CD4-positive, alpha-beta T cell (primary cell): Measurements from ENCODE around the gene AKT1. TPM values are rescaled to one million over a fixed set of nuclear protein-coding genes. Genes with fewer than 3 reads are reported as not detected.

ENCODE experiments used
- ATAC-seq: fragments of 200-7000 bp; cut with Tn5 transposase; one replicate; pipeline ENCODE4 v1.10.0; 2022; ENCODE audit warnings: mild to moderate bottlenecking; ENCODE audit not compliant: poor library complexity
- CTCF ChIA-PET: fragments of 350-600 bp; sonication (Branson Sonifier 250); formaldehyde crosslinking; loops from one replicate; lab custom pipeline; 2021; ENCODE audit warnings: antibody characterized with exemption, inconsistent platforms; lab: Charles Lee
- POLR2A ChIA-PET: fragments of 350-600 bp; sonication (Branson Sonifier 250); formaldehyde crosslinking; loops from one replicate; lab custom pipeline; 2021; ENCODE audit warnings: antibody characterized with exemption, inconsistent platforms; lab: Charles Lee
- DNase-seq, 14 experiments: peaks; one replicate each; pipeline ENCODE4 v3.0.0-alpha.2; 2013 to 2020; ENCODE audit warnings: mixed read lengths in 2 of 14
- H3K27ac ChIP-seq, 2 donors: one replicate each; pipeline versions ENCODE4 v1.5.1 to v1.7.0; 2013; ENCODE audit warnings: low read length in 2 of 2, low read depth in 1 of 2, mild to moderate bottlenecking in 1 of 2
- H3K27me3 ChIP-seq, 2 experiments: 1 replicate in 1 of 2; 2 replicates in 1 of 2; pipeline versions ENCODE4 v1.6.1 to v1.7.0; 2013; ENCODE audit warnings: low read length in 2 of 2, control low read depth in 1 of 2, mild to moderate bottlenecking in 1 of 2, moderate library complexity in 1 of 2; ENCODE audit not compliant: insufficient read depth in 2 of 2, control insufficient read depth in 1 of 2
- H3K36me3 ChIP-seq: one replicate; pipeline ENCODE4 v1.6.1; 2013; ENCODE audit warnings: low read length, control low read depth; ENCODE audit not compliant: insufficient read depth
- H3K4me1 ChIP-seq: one replicate; pipeline ENCODE4 v1.6.1; 2013; ENCODE audit warnings: low read length, control low read depth; ENCODE audit not compliant: insufficient read depth
- H3K4me3 ChIP-seq: one replicate; pipeline ENCODE4 v1.5.1; 2013; ENCODE audit warnings: mild to moderate bottlenecking, low read length, moderate library complexity
- H3K9me3 ChIP-seq, 2 experiments: 1 replicate in 1 of 2; 2 replicates in 1 of 2; pipeline versions ENCODE4 v1.6.1 to v1.7.0; 2013; ENCODE audit warnings: low read length in 2 of 2, mild to moderate bottlenecking in 2 of 2, control low read depth in 1 of 2, moderate library complexity in 1 of 2; ENCODE audit not compliant: control insufficient read depth in 1 of 2, insufficient read depth in 1 of 2
- H3K27ac Mint-ChIP-seq: one replicate; pipeline ENCODE4 v1.8.0; 2020; ENCODE audit warnings: mixed read lengths
- H3K27me3 Mint-ChIP-seq: one replicate; pipeline ENCODE4 v1.8.0; 2021; ENCODE audit warnings: mixed read lengths
- H3K36me3 Mint-ChIP-seq: one replicate; pipeline ENCODE4 v1.8.0; 2021; ENCODE audit warnings: low read depth, mixed read lengths
- H3K4me1 Mint-ChIP-seq: one replicate; pipeline ENCODE4 v1.8.0; 2021; ENCODE audit warnings: low read depth, mixed read lengths
- H3K4me3 Mint-ChIP-seq: one replicate; pipeline ENCODE4 v1.8.0; 2020; ENCODE audit warnings: mild to moderate bottlenecking, mixed read lengths
- H3K9me3 Mint-ChIP-seq: one replicate; pipeline ENCODE4 v1.8.0; 2020; ENCODE audit warnings: mixed read lengths
- CTCF ChIP-seq: fragments of 200-600 bp; IDR thresholded peaks from one replicate; pipeline ENCODE4 v1.8.0; 2022; ENCODE audit warnings: antibody characterized with exemption, mild to moderate bottlenecking
- intact Hi-C, 2 experiments: fragments of 100-400 bp; cut with DNase I in 1 of 2; cut with micrococcal nuclease in 1 of 2; formaldehyde crosslinking; loops; one replicate each; pipeline versions ENCODE4 v1.15.1 to v1.9.0; 2023 to 2025; cut with DNase I, micrococcal nuclease
- total RNA-seq, 174 experiments: library from RNA in 2 of 174; stranded (reverse) in 2 of 174; gene quantifications; one replicate each; pipeline ENCODE4 v1.2.3 and lab custom pipeline; 2021 to 2026

The AKT1 gene
- total RNA-seq, 2 experiments from 2014 or later = 58.8 to 66.5 TPM

GRCh38 chr14:104758981-104759969 is 36.3 kb downstream of the AKT1 start:
- Histone ChIP-seq H3K36me3 (peaks cover 55% of the 10 kb centered on the region), H3K27me3 (no peaks in the 10 kb centered on the region), H3K4me3 (no peak overlapping the region), H3K27ac (no peak overlapping the region), H3K4me1 (peaks cover 22% of the 10 kb centered on the region), H3K9me3 (no peaks in the 10 kb centered on the region)
- H3K9me3 Mint-ChIP-seq = no peaks in the 10 kb centered on the region
- H3K4me3 Mint-ChIP-seq = peak overlapping the region; percentile 20
- intact Hi-C loops = loop anchor here in 1 of 2 experiments (10.0 kb wide), 1 partner anchor 1044 kb away; the partner anchor contains the start of genes XRCC3 and ZFYVE21
- no peaks in the 10 kb centered on the region for H3K27me3 Mint-ChIP-seq
- peak overlapping the region; percentile 14 for H3K27ac Mint-ChIP-seq
- DNase-seq = no peak
- ChIA-PET POLR2A (no interaction called here), CTCF (interaction anchor here (1.6 kb wide), 1 partner anchor 9 kb away, joined by 5 read pairs; no protein-coding TSS in a partner anchor)
- ATAC-seq = no peak
- H3K36me3 Mint-ChIP-seq = peaks cover 74% of the 10 kb centered on the region
- TF ChIP-seq CTCF = no peak
- peaks cover 20% of the 10 kb centered on the region for H3K4me1 Mint-ChIP-seq

- Mint-ChIP-seq H3K36me3 (peaks cover 86% of the 10 kb centered on the region), H3K27me3 (no peaks in the 10 kb centered on the region), H3K4me3 (peak overlapping the region; percentile 54), H3K4me1 (peaks cover 31% of the 10 kb centered on the region), H3K27ac (peak overlapping the region; percentile 20), H3K9me3 (no peaks in the 10 kb centered on the region)
- ChIA-PET CTCF (interaction anchor here (1.4 kb wide), 1 partner anchor 11 kb away, joined by 3 read pairs; no protein-coding TSS in a partner anchor), POLR2A (no interaction called here)
- DNase-seq = no peak
- H3K27me3 ChIP-seq = no peaks in the 10 kb centered on the region
- no peak overlapping the region for H3K4me3 ChIP-seq
- no peak for TF ChIP-seq CTCF
- peaks cover 32% of the 10 kb centered on the region for H3K4me1 ChIP-seq
- H3K36me3 ChIP-seq = peaks cover 55% of the 10 kb centered on the region
- H3K27ac ChIP-seq = no peak overlapping the region
- intact Hi-C loops = loop anchor here in 1 of 2 experiments (10.0 kb wide), 1 partner anchor 1043 kb away; the partner anchor contains the start of genes XRCC3 and ZFYVE21
- no peaks in the 10 kb centered on the region for H3K9me3 ChIP-seq
- no peak for ATAC-seq
These were observed 37.7 kb downstream of the AKT1 start for GRCh38 chr14:104757681-104758392.

DNA sequence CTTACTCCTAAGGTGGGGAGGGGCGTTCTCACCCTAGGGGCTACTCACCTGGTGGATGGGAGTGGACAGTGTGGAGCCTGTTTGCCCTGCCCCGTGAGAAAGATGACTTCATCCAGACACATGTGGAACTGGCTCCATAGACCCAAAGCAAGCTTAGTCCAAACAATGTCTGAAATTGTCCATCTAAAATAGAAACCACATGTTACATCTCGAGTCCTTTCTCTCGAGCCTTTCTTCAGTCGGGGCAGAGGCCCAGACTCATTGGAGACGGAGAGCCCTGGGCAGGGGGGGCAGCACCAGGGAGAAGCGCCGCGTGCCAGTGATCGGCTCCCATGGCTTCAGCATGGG is 38.3 kb downstream of the AKT1 start:
- ChIA-PET POLR2A (no interaction called here), CTCF (interaction anchor here (1.4 kb wide), 1 partner anchor 11 kb away, joined by 3 read pairs; no protein-coding TSS in a partner anchor)
- H3K9me3 Mint-ChIP-seq = no peaks in the 10 kb centered on the region
- no peaks in the 10 kb centered on the region for H3K27me3 ChIP-seq
- H3K4me3 ChIP-seq = no peak overlapping the region
- no peaks in the 10 kb centered on the region for H3K27me3 Mint-ChIP-seq
- DNase-seq = no peak
- peak overlapping the region; percentile 62 for H3K4me3 Mint-ChIP-seq
- intact Hi-C loops = loop anchor here in 1 of 2 experiments (10.0 kb wide), 1 partner anchor 1042 kb away; the partner anchor contains the start of genes XRCC3 and ZFYVE21
- H3K27ac Mint-ChIP-seq = no peak overlapping the region
- peaks cover 55% of the 10 kb centered on the region for H3K36me3 ChIP-seq
- no peaks in the 10 kb centered on the region for H3K9me3 ChIP-seq
- peaks cover 89% of the 10 kb centered on the region for H3K36me3 Mint-ChIP-seq
- no peak for ATAC-seq
- peaks cover 37% of the 10 kb centered on the region for H3K4me1 Mint-ChIP-seq
- H3K27ac ChIP-seq = no peak overlapping the region
- H3K4me1 ChIP-seq = peaks cover 34% of the 10 kb centered on the region
- TF ChIP-seq CTCF = no peak
